ENCODE results near the gene SLC27A5. TPM values are rescaled to one million over a fixed set of nuclear protein-coding genes. Genes with fewer than 3 reads are reported as not detected.

Gene SLC27A5
- polyA plus RNA-seq, 1 donor = 8.5 TPM

DNA sequence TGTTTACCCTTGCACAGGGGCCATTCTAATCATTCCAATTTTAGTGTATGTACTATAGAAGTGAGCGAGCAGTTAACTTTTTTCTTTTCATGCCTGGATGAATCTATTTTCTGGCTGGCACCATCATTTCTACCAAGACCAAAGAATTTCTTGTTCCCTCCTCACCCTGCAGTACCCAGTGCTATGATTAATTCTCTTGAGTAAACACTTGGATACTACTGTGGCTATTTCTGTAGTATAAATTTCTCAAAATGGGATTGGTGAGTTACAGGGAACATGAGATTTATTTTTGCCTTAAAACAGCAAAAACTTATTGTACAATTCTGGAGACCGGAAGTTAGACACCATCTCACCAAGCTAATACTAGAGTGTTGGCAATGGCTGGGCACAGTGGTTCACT is 28.0 kb downstream of the SLC27A5 start:
- Histone ChIP-seq H3K4me1 (ENCODE audit: control insufficient read depth, insufficient read depth, low read length) (no peaks in the 10 kb centered on the region), H3K27ac (ENCODE audit: low read length) (no peak overlapping the region), H3K36me3 (ENCODE audit: control insufficient read depth, insufficient read depth, low read length) (peaks cover 21% of the 10 kb centered on the region), H3K9me3 (ENCODE audit: control insufficient read depth, low read depth, low read length) (no peaks in the 10 kb centered on the region), H3K27me3 (ENCODE audit: control insufficient read depth, insufficient read depth, low read length) (no peaks in the 10 kb centered on the region), H3K4me3 (ENCODE audit: low read length) (no peak overlapping the region)
- WGBS (ENCODE audit: insufficient coverage, low lambda C conversion rate) = 63% methylated on average over 1 of the region's 2 CpGs
- DNase-seq = no peak

DNA sequence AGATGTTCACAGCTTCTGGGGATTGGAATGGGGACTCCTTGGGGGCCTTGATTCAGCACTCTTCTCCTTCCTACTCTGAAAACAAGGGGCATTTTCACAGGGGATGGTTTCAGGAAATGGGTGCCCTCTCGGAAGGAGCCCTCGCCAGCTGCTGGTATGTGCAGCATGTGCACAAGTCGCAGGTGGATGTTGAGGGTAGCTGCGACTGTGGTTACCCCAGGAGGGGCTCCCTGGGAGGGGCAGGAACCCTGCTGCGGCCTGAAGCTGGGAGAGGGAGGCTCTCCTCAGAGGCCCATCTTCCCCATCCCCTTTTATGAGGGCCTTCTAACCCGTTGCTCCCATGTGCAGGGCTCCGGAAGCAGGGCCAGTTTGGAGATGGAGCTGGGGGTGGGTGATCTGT is 29.4 kb downstream of the SLC27A5 start:
- Histone ChIP-seq H3K4me3 (ENCODE audit: low read length) (no peak overlapping the region), H3K9me3 (ENCODE audit: control insufficient read depth, low read depth, low read length) (no peaks in the 10 kb centered on the region), H3K27ac (ENCODE audit: low read length) (no peak overlapping the region), H3K36me3 (ENCODE audit: control insufficient read depth, insufficient read depth, low read length) (peaks cover 28% of the 10 kb centered on the region), H3K27me3 (ENCODE audit: control insufficient read depth, insufficient read depth, low read length) (no peaks in the 10 kb centered on the region), H3K4me1 (ENCODE audit: control insufficient read depth, insufficient read depth, low read length) (no peaks in the 10 kb centered on the region)
- DNase-seq = no peak
- no CpG with 5 or more reads among the region's 7 CpGs for WGBS (ENCODE audit: insufficient coverage, low lambda C conversion rate)

DNA sequence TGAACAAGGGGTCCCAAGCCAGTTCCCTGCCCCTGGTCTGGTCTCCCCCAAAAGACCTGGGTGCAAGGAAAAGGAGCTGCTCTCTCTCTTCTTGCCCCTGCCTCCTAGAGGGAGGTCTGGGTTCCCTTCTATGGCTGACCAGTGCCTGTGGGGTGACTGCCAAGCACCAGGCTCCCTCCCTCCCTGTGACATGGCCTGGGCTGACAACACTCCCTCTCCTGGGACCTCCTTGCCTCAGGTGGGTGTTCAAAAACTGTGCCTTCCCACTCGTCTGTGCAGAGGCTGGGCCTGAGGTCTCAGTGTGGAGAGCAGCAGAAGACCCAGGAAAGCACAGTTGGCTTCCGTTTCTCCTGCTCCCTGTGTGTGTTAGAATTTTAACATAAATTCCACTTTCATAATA is 31.0 kb downstream of the SLC27A5 start:
- WGBS (ENCODE audit: insufficient coverage, low lambda C conversion rate) = no CpG with 5 or more reads among the region's 2 CpGs
- Histone ChIP-seq H3K27ac (ENCODE audit: low read length) (no peak overlapping the region), H3K9me3 (ENCODE audit: control insufficient read depth, low read depth, low read length) (no peaks in the 10 kb centered on the region), H3K4me1 (ENCODE audit: control insufficient read depth, insufficient read depth, low read length) (peaks cover 7% of the 10 kb centered on the region), H3K27me3 (ENCODE audit: control insufficient read depth, insufficient read depth, low read length) (no peaks in the 10 kb centered on the region), H3K36me3 (ENCODE audit: control insufficient read depth, insufficient read depth, low read length) (peaks cover 28% of the 10 kb centered on the region), H3K4me3 (ENCODE audit: low read length) (no peak overlapping the region)
- DNase-seq = no peak

- no peaks in the 10 kb centered on the region for H3K9me3 ChIP-seq (ENCODE audit: control insufficient read depth, low read depth, low read length)
- no peak overlapping the region for H3K4me3 ChIP-seq (ENCODE audit: low read length)
- DNase-seq = no peak
- H3K4me1 ChIP-seq (ENCODE audit: control insufficient read depth, insufficient read depth, low read length) = peaks cover 7% of the 10 kb centered on the region
- H3K27ac ChIP-seq (ENCODE audit: low read length) = no peak overlapping the region
- no CpG with 5 or more reads among the region's 20 CpGs for WGBS (ENCODE audit: insufficient coverage, low lambda C conversion rate)
- peaks cover 28% of the 10 kb centered on the region for H3K36me3 ChIP-seq (ENCODE audit: control insufficient read depth, insufficient read depth, low read length)
- H3K27me3 ChIP-seq (ENCODE audit: control insufficient read depth, insufficient read depth, low read length) = no peaks in the 10 kb centered on the region
These were observed 31.3 kb downstream of the SLC27A5 start for GRCh38 chr19:58480481-58480830.

- Histone ChIP-seq H3K4me3 (ENCODE audit: low read length) (no peak overlapping the region), H3K27ac (ENCODE audit: low read length) (no peak overlapping the region), H3K4me1 (ENCODE audit: control insufficient read depth, insufficient read depth, low read length) (peaks cover 12% of the 10 kb centered on the region), H3K27me3 (ENCODE audit: control insufficient read depth, insufficient read depth, low read length) (no peaks in the 10 kb centered on the region), H3K36me3 (ENCODE audit: control insufficient read depth, insufficient read depth, low read length) (peaks cover 28% of the 10 kb centered on the region), H3K9me3 (ENCODE audit: control insufficient read depth, low read depth, low read length) (no peaks in the 10 kb centered on the region)
- DNase-seq = no peak
- WGBS (ENCODE audit: insufficient coverage, low lambda C conversion rate) = no CpG with 5 or more reads among the region's 28 CpGs
These were observed 31.9 kb downstream of the SLC27A5 start for GRCh38 chr19:58479736-58480480.

DNA sequence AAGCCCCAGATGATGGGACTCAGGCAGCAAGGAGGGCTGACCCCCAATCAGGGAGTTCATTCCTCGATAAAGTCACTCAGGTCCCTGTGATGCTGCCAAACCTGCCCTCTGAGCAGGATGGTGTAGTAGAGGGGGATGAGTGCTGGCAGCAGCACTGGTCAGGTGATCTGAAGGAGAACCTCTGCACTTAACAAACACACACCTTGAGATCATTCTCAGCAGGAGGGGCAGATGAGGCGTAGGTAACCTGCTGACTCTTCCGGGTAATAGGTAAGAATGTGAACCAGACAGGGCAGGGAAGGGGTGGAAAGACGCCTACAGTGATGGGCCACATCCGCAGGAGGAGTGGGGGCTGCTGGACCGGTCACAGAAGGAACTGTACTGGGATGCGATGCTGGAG is 32.5 kb downstream of the SLC27A5 start:
- no peak for DNase-seq
- Histone ChIP-seq H3K27me3 (ENCODE audit: control insufficient read depth, insufficient read depth, low read length) (no peaks in the 10 kb centered on the region), H3K9me3 (ENCODE audit: control insufficient read depth, low read depth, low read length) (no peaks in the 10 kb centered on the region), H3K27ac (ENCODE audit: low read length) (no peak overlapping the region), H3K4me3 (ENCODE audit: low read length) (no peak overlapping the region), H3K36me3 (ENCODE audit: control insufficient read depth, insufficient read depth, low read length) (peaks cover 28% of the 10 kb centered on the region), H3K4me1 (ENCODE audit: control insufficient read depth, insufficient read depth, low read length) (peaks cover 12% of the 10 kb centered on the region)
- 100% methylated on average over 3 of the region's 7 CpGs for WGBS (ENCODE audit: insufficient coverage, low lambda C conversion rate)

GRCh38 chr19:58477871-58478270 is 33.9 kb downstream of the SLC27A5 start:
- Histone ChIP-seq H3K4me3 (ENCODE audit: low read length) (no peak overlapping the region), H3K27ac (ENCODE audit: low read length) (no peak overlapping the region), H3K9me3 (ENCODE audit: control insufficient read depth, low read depth, low read length) (no peaks in the 10 kb centered on the region), H3K27me3 (ENCODE audit: control insufficient read depth, insufficient read depth, low read length) (no peaks in the 10 kb centered on the region), H3K36me3 (ENCODE audit: control insufficient read depth, insufficient read depth, low read length) (peaks cover 37% of the 10 kb centered on the region), H3K4me1 (ENCODE audit: control insufficient read depth, insufficient read depth, low read length) (peaks cover 12% of the 10 kb centered on the region)
- WGBS (ENCODE audit: insufficient coverage, low lambda C conversion rate) = no CpG with 5 or more reads among the region's 1 CpG
- DNase-seq = no peak

GRCh38 chr19:58477130-58477529 is 34.7 kb downstream of the SLC27A5 start:
- Histone ChIP-seq H3K4me1 (ENCODE audit: control insufficient read depth, insufficient read depth, low read length) (peaks cover 12% of the 10 kb centered on the region), H3K9me3 (ENCODE audit: control insufficient read depth, low read depth, low read length) (no peaks in the 10 kb centered on the region), H3K36me3 (ENCODE audit: control insufficient read depth, insufficient read depth, low read length) (peaks cover 42% of the 10 kb centered on the region), H3K27ac (ENCODE audit: low read length) (no peak overlapping the region), H3K27me3 (ENCODE audit: control insufficient read depth, insufficient read depth, low read length) (no peaks in the 10 kb centered on the region), H3K4me3 (ENCODE audit: low read length) (no peak overlapping the region)
- WGBS (ENCODE audit: insufficient coverage, low lambda C conversion rate) = no CpG with 5 or more reads among the region's 15 CpGs
- no peak for DNase-seq

DNA sequence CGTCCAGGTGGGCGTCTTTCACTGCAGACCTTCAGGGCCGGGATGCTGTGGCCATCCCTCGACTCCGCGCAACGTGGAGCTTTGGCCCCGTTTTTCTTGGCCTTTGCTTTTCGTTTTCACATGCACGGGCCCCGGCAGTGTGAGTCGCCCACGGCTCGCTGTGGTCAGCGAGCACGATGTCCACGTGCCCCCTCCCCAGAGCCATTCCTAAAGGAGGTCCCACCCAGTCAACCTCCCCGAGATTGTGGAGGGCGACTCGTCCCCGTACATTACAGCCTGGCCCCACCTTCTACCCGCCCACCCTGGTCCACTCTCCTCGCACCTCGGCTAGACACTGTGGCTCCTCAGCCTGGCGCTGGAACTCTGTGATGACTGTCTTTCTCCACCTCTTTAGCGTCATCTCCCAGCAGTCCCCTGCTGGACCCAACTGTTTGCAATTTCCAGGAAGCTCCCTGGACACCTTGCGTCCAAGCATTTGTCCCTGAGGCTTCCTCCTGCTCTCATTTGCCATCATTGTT is 35.2 kb downstream of the SLC27A5 start:
- Histone ChIP-seq H3K4me1 (ENCODE audit: control insufficient read depth, insufficient read depth, low read length) (peaks cover 12% of the 10 kb centered on the region), H3K27me3 (ENCODE audit: control insufficient read depth, insufficient read depth, low read length) (no peaks in the 10 kb centered on the region), H3K36me3 (ENCODE audit: control insufficient read depth, insufficient read depth, low read length) (peaks cover 45% of the 10 kb centered on the region), H3K27ac (ENCODE audit: low read length) (peak overlapping the region; percentile 97), H3K9me3 (ENCODE audit: control insufficient read depth, low read depth, low read length) (no peaks in the 10 kb centered on the region), H3K4me3 (ENCODE audit: low read length) (peak overlapping the region; percentile 76)
- peak in 1 of 2 donors; percentile 31 for DNase-seq
- 60% methylated on average over 1 of the region's 27 CpGs for WGBS (ENCODE audit: insufficient coverage, low lambda C conversion rate)

GRCh38 chr19:58475714-58476497 is 35.9 kb downstream of the SLC27A5 start, which contains the start of gene ZNF446:
TSS of gene ZNF446 (plus strand) at chr19:58476352. CDS start at chr19:58477219, 867 bp downstream.
- peak; percentile 98 to 99 for DNase-seq
- Histone ChIP-seq H3K4me3 (ENCODE audit: low read length) (peak within 1 kb of the TSS; percentile 76), H3K36me3 (ENCODE audit: control insufficient read depth, insufficient read depth, low read length) (peaks cover 40% of the 10 kb centered on the region), H3K27ac (ENCODE audit: low read length) (peak within 1 kb of the TSS; percentile 97), H3K9me3 (ENCODE audit: control insufficient read depth, low read depth, low read length) (no peaks in the 10 kb centered on the region), H3K4me1 (ENCODE audit: control insufficient read depth, insufficient read depth, low read length) (peaks cover 12% of the 10 kb centered on the region), H3K27me3 (ENCODE audit: control insufficient read depth, insufficient read depth, low read length) (no peaks in the 10 kb centered on the region)
- 20% methylated on average over 1 of the region's 64 CpGs for WGBS (ENCODE audit: insufficient coverage, low lambda C conversion rate)

Data from large intestine (tissue), 3 donors.